ENCODE results near the gene USP13.
A peak's percentile ranks its signal among the peaks of the same experiment; 100 is the strongest.
"Not testable (repeated sequence)": the region's sequence is repeated elsewhere in the genome, so short reads cannot be mapped to it uniquely, and the experiment has no call there.

USP13 gene, protein sequence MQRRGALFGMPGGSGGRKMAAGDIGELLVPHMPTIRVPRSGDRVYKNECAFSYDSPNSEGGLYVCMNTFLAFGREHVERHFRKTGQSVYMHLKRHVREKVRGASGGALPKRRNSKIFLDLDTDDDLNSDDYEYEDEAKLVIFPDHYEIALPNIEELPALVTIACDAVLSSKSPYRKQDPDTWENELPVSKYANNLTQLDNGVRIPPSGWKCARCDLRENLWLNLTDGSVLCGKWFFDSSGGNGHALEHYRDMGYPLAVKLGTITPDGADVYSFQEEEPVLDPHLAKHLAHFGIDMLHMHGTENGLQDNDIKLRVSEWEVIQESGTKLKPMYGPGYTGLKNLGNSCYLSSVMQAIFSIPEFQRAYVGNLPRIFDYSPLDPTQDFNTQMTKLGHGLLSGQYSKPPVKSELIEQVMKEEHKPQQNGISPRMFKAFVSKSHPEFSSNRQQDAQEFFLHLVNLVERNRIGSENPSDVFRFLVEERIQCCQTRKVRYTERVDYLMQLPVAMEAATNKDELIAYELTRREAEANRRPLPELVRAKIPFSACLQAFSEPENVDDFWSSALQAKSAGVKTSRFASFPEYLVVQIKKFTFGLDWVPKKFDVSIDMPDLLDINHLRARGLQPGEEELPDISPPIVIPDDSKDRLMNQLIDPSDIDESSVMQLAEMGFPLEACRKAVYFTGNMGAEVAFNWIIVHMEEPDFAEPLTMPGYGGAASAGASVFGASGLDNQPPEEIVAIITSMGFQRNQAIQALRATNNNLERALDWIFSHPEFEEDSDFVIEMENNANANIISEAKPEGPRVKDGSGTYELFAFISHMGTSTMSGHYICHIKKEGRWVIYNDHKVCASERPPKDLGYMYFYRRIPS

DNA sequence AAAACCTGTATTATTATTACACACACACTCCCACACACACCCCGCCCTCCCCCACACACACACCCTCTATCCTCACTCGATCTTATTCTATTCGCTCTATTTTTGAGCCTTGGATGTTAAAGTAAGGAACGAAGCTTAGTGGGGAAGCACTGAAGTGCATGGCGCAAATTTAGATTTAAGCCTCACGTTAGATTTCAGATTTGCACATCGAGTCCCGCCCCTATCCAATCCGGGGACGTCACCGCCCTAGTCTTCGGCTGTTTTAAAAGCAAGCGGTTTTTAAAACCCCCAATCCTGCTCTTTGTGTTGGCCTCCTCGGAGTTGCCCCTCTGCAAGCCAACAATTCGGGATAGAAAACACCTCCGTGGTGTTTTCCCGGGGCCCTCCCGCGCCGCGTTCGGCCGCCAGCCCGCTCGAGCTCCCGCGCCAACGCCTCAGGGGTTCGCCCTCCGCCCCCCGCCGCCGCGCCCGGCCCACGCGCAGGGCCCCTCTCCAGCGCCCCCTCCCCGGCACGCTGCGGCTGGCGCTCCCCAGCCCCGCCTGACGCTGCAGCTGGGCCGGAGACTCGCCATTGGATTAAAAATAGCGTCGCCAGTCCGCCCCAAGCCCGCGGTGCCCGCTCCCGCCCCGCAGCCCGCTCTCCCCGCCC lies at the start of gene USP13:
TSS of gene USP13 (plus strand) at position 594 of the 649 bp plus-strand sequence. CDS start 186 bp downstream, outside the sequence.
- peak; percentile 71 for DNase-seq (ENCODE audit: low spot score)

DNA sequence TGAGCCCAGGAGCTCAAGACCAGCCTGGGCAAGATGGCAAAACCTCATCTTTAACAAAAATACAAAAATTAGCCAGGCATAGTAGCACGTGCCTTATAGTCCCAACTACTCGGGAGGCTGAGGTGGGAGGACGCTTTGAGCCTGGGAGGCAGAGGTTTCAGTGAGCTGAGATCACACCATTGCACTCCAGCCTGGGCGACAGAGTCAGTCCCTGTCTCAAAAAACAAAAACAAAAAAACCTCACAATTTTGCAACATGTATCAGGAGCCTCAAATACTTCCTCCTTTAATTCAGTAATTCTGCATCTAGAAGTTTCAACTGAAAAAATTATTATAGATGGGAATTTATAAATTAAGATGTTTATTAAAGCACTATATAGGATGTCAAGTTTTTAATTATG lies 49.5 kb upstream of the USP13 start:
- no peak for DNase-seq (ENCODE audit: low spot score)

DNA sequence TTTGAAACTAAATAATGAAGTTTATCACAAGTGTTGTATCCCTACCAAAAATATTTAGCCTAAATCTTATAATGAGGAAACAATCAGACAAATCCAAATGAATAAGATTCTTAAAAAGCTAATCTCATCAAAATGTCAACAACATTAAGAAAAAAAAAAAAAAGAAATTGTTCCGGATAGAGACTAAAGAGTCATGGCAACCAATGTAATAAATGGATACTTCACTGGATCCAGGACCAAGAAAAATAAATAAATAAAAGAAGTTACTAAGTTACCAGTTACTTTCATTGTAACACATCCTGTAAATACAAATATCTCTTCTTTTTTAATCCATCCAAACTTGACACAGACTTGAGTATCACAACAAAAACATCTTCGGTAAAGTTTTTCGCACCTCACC lies 49.0 kb upstream of the USP13 start:
- peak; percentile 4 for DNase-seq (ENCODE audit: low spot score)

DNA sequence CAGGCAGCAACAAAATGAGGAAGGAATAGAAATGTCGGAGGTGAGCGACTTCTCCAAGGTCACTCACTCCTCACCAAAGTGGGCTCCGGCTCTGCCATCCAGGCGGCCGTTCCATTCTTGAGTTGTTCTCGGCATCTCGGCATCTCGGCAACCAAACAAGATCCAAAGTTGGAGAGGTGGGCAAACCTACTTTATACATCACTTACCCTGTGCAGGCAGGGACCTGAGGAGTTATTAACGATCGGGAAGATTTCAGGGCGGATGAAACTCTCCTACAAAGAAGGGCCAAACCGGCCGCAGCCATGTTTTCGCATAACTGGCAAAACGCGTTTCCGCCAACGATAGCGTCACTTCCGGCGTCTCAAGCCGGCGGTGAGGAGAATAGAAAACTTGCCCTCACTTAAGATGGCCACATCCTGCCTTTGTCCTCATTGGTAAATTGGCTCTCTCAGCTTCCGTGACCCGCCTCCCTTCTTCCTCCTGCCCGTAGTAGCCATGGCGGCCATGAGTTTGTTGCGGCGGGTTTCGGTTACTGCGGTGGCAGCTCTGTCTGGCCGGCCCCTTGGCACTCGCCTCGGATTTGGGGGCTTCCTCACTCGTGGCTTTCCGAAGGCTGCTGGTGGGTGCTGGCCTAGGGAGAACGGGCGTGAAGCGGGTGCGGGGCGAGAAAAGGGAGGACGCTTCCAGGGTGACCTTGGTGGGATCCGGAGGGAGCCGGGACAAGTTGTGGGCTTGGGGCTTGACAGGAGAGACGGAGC lies 48.3 kb upstream of the USP13 start, which contains the start of the genes MRPL47 and NDUFB5:
TSS of gene MRPL47 (minus strand) at position 318 of the 758 bp plus-strand sequence. CDS start at position 304, 14 bp downstream.
TSS of gene NDUFB5 (plus strand) at position 474 of the 758 bp plus-strand sequence. CDS start at position 496, 22 bp downstream.
- DNase-seq (ENCODE audit: low spot score): peak; percentile 88

DNA sequence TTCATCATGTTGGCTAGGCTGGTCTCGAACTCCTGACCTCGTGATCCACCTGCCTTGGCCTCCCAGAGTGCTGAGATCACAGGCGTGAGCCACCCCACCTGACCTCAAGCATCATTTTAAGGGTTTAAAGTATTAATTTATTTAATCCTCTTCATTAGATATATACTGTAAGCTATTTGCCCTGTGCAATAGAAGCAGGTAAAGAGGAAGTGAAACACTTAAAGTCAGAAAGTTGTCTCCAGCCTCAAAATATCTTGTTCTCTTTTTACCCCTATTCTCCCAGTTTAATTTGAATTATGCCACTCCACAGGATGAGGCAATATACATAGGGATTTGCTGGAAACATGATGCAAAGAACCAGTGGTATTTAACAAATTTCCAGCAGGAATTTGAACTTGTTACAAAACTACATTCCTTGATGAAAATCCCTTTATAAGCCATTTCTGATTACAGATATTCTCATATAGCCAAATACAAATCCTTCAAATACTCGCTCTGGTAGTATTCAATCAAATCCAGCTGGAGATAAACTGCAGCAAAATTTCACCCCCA lies 46.2 kb upstream of the USP13 start:
- no peak for DNase-seq (ENCODE audit: low spot score)

DNA sequence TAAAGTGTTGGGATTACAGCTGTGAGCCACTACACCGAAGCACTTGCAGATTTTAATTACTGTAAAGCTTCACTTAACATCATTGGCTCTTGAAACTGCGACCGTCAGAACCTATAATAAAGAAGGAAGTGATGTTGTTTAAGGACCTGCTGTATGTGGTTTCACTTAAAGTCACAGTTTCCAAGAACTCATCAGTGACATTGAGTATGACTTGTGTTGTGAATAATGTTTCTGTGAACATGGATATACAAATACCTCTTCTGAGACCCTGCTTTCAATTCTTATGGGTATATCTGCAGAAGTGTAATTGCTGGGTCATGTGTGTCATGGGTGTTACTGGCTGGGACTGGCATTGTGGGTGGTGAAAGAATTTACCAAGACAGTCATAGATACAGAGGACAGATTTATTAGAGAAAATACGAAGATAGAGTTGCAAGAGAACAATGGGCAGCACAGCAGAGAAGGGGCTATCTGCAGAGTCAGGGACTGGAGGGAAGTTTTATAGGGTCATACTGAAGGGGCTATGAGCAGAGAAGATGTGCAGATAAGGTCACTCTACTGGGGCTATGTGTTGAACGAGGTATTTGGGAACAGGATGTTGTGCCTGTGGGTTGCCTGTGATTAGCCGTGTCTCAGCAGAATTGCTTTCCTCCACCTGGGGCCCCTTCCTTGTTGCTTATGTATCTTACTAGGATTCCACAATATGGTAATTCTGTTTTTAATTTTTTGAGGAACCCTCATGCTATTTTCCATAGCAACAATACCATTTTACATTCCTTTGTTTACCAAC lies 43.7 kb upstream of the USP13 start:
- no peak for DNase-seq (ENCODE audit: low spot score)

DNA sequence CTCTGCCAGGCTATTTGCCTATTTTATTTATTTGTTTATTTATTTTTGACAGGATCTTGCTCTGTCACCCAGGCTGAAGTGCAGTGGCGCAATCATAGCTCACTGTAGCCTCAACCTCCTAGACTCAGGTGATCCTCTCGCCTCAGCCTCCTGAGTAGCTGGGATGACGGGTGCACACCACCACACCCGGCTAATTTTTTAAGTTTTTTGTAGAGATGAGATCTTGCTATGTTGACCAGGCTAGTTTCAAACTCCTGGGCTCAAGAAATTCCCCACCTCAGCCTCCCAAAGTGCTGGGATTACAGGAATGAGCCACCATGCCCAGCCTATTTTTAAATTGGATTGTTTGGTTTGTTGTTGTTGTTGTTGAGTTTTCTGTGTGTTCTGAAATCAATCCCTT lies 42.8 kb upstream of the USP13 start:
- DNase-seq (ENCODE audit: low spot score): no peak

DNA sequence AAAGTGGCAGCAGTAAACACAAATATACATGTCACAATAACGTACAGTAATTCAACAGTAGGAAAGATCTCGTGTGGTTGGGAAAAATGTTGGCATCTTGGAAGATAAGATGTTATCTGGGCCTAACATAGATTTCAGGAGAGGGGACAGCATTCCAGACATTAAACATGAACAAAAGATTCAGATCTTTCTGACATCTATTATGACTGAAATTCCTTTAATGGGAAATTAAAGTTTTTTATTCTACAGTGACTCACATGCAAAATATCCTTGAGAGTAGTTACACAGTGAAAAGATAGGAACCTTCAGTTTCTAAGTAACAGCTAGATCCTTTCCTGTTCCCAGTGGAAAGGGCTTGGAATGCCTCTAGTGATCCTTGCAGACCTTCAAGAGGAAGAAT lies 39.0 kb upstream of the USP13 start:
- peak; percentile 67 for DNase-seq (ENCODE audit: low spot score)

DNA sequence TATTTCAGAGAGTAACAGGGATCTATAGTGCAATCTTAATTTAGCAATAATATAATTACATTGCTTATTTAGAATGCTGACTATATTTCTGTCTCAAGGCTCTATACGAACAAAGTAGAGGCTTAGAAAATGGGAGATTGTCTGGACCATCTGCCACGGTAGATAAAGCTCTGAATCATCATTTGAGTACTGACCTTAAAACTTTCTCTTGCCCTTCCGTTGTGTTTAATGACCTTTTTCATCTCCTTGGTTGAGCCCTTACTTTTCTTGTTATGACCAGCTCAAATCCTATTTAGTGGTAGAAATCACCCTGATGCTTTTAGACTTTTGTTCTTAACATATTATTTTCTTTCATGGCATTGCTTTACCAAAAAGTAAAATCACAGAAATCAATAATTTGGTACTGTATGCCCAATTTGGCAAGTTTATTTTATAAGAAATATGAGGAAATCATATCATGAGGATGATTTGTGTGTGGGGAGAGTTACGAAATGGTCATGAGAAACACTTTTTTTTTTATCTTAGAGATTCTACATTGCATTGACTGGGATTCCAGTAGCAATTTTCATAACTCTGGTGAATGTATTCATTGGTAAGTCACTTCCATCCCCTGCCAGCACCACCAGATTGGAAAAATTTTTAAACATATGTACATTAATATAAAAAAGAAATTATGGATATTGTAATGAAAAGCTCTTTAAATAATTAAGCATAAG lies 37.2 kb upstream of the USP13 start:
- DNase-seq (ENCODE audit: low spot score): no peak

DNA sequence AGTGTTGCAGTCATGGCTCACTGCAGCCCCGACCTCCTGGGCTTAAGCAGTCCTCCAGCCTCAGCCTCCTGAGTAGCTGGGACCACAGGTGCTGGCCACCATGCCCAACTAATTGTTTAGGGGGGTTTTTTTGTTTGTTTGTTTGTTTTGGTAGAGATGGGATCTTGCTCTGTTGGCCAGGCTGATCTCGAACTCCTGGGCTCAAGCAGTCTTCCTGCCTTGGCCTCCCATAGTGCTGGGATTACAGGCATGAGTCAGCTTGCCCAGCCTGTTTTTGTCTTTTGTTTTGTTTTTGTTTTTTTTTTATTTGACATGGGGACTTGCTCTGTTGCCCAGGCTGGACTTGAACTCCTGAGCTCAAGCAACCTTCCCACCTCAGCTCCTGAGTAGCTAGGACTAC lies 30.8 kb upstream of the USP13 start:
- DNase-seq (ENCODE audit: low spot score): no peak

DNA sequence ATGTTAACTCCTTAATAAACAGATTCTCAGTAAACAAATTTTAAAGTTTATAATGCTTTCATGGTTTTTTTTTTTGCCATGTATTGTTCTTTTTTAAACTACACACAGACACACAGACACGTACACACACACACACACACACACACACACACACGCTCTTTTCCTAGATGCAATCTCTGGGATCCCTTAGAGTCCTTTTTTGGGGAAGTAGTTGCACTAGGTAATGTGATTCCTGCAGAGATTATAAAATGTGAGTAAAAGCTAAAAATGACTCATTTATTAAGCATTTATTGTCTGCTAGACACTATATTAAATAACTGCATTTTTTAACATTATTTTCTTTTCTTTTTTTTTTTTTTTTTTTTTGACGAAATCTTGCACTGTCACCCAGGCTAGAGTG lies 28.4 kb upstream of the USP13 start:
- DNase-seq (ENCODE audit: low spot score): peak; percentile 29

DNA sequence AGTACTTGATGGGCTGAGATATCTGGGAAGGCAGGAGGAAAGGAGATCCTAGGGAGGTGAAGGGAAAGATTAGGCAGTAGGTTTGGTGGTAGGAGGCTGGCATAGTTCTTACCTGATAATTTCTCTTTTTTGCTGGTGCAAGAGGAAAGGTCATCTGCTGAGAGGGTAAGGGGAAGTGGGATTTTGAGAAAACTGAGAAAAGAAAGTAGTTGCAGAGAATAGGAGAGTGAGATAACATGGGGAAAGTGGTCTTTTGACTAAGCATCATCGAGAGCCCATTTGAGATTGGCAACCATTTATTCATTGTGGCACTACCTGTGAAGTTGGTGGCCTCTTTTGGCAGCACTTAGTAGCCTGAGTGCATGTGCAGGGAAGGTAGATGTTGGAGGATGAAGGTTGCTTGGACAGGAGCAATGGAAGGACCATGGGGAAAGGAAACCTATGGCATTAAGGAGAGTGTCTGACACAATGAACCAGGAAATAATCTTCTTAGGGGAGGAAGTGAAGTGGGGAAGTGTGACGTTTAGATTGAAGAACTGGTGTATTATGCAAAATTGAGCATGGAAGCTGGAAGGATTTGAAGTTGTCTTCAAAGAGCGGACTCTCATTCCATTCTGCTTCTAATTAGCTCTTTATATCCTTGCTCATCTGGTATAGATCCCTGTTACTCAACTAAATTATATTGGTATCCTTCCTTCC lies 21.9 kb upstream of the USP13 start:
- DNase-seq (ENCODE audit: low spot score): no peak

DNA sequence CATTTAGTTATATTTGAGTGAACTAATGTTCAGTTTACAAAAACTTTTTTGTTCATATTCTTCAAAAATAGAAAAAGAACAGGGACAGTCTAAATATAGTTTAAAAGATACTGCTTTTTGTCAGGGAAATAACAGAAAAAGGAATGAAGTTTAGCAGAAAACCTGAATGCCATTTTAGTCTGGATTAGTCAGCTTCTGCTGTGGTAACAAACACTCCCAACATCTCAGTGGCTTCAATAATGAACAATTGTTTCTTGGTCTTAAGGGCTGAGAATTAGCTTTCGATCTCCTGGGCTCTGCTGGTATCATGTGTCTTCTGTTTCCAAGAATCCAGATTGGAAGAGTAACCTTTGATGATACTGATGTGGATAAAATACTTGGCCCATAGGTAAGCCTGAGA lies 12.4 kb upstream of the USP13 start:
- no peak for DNase-seq (ENCODE audit: low spot score)

DNA sequence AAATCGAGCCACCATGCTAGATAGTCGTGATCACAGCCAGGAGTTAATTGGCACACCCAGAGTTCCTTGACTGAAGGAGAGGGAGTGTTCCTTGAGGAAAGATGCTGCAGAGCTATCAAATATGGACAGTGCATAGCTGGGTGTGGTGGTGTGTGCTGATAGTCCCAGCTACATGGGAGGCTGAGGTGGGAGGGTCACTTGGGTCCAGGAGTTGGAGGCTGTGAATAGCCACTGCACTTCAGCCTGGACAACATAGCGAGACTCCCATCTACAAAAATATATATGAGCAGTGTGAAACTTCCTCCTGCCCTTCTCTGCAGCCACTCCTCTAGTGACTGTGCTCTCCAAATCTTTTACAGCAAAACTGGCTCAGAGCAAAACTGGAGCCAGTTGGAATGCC lies 10.0 kb upstream of the USP13 start:
- DNase-seq (ENCODE audit: low spot score): no peak

DNA sequence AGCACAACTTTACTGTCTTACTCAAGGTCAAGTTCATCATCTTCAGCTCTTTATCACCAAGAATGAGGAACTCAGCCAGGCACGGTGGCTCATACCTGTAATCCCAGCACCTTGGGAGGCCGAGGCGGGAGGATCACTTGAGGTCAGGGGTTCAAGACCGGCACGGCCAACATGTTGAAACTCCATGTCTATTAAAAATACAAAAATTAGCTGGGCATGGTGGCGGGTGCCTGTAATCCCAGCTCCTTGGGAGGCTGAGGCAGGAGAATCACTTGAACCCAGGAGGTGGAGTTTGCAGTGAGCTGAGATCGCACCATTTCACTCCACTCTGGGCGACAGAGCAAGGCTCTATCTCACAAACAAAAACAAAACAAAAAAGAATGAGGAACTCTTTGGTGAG lies 9.0 kb upstream of the USP13 start:
- DNase-seq (ENCODE audit: low spot score): not testable (repeated sequence)

DNA sequence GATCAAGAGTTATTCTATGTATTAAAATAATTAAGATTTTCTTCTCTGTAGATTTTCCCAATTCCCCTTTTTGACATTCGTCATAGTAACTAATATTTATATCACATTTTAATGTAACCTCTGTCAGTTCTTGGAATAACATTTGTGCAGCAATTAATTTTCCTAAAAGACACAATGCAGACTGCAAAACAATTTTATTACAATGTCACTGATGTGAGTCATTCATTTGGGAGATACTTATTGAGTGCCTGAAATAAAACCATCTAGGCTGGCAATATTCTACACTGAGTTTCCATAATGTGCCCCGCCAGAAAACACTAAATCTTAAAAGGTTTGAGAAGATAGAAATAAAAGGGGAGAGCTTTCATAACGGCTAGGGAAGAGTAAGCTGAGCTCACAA lies 6.7 kb upstream of the USP13 start:
- no peak for DNase-seq (ENCODE audit: low spot score)

DNA sequence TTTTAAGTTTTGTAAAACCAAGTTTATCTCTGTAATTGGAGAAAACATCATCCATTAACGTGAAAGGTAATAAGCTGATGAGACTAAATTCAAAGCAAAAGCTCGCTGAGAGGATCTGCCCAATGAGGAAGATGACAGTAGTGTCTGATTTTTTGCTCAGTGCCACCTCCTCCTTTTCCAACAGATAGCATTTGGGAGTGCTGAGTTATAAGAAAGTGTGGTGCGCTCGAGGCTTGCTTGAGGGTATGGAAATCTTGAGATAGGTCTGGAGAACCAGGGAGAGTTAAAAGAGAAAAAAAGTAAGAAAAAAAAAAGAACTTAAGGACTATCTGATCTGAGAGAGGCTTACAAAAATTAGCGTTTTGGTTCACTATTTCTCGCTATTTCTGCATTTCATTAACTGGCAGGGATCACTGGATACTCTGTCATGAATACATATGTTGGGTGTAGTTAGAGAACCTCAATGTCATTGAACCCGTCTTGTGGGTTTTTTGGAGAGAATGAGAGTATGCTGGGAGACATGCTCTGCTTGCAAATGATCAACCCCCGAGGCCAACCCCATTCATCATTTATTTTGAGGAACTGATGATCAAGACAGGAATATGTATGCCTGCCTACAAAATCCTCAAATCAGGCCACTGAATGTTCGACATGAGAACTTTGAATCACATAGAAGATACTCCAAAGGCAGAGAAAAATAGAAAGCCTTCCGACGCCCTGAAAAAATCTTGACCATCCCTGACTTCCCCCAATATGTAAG lies 973 bp upstream of the USP13 start:
- DNase-seq (ENCODE audit: low spot score): no peak

DNA sequence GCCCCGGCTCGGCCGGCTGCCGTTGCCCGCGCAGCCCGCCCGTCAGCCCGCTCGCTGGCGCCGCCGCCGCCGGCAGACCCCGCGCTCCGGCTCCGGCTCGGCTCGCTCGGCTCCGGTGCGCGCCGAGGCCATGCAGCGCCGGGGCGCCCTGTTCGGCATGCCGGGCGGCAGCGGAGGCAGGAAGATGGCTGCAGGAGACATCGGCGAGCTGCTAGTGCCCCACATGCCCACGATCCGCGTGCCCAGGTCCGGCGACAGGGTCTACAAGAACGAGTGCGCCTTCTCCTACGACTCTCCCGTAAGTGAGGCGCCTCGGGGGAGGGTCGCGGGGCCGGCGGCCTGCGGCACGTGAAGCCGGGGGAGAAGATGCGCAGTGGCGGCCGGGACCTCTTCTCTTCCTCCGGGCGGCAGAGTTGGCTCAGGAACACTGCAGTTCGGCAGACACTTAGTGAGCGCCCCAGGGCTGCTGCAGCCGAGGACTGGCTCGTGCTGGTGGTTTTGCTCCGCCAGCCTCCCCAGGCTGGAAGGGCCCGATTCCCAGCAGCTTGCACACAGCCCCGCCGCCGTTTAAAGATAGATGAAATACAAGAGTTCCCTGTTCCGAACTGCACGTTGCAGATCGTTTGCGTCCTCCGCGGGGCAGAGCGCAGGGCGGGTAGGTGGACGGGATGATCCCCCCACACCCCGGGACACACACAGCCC lies 407 bp downstream of the USP13 start:
- DNase-seq (ENCODE audit: low spot score): peak; percentile 69
